Pons (tissue), 1 donor: Measurements from ENCODE around the gene CCBE1.
"Not testable (repeated sequence)": the region's sequence is repeated elsewhere in the genome, so short reads cannot be mapped to it uniquely, and the experiment has no call there.

ENCODE experiments used
- DNase-seq: peaks from one replicate; pipeline ENCODE4 v3.0.0-alpha.2; 2016; ENCODE audit warnings: low spot score

The CCBE1 gene

GRCh38 chr18:59655676-59656075 is 41.5 kb downstream of the CCBE1 start:
- DNase-seq: no peak

GRCh38 chr18:59651071-59651470 is 46.2 kb downstream of the CCBE1 start:
- DNase-seq: no peak

GRCh38 chr18:59650266-59650820 is 46.9 kb downstream of the CCBE1 start:
- no peak for DNase-seq

GRCh38 chr18:59649591-59649990 is 47.6 kb downstream of the CCBE1 start:
- no peak for DNase-seq

GRCh38 chr18:59648469-59648868 is 48.8 kb downstream of the CCBE1 start:
- DNase-seq: not testable (repeated sequence)

GRCh38 chr18:59646963-59647307 is 50.3 kb downstream of the CCBE1 start:
- DNase-seq: no peak

GRCh38 chr18:59646228-59646962 is 50.8 kb downstream of the CCBE1 start:
- no peak for DNase-seq

- no peak for DNase-seq
These were observed 53.5 kb downstream of the CCBE1 start for GRCh38 chr18:59643740-59644139.

GRCh38 chr18:59640721-59641120 is 56.5 kb downstream of the CCBE1 start:
- no peak for DNase-seq

GRCh38 chr18:59639821-59640220 is 57.4 kb downstream of the CCBE1 start:
- no peak for DNase-seq

GRCh38 chr18:59639136-59639535 is 58.1 kb downstream of the CCBE1 start:
- no peak for DNase-seq

GRCh38 chr18:59633961-59634485 is 63.2 kb downstream of the CCBE1 start:
- no peak for DNase-seq

GRCh38 chr18:59633317-59633716 is 63.9 kb downstream of the CCBE1 start:
- DNase-seq: no peak

GRCh38 chr18:59631583-59632181 is 65.5 kb downstream of the CCBE1 start:
- DNase-seq: peak; percentile 14

GRCh38 chr18:59629894-59630293 is 67.3 kb downstream of the CCBE1 start:
- DNase-seq: no peak

- no peak for DNase-seq
These were observed 68.2 kb downstream of the CCBE1 start for GRCh38 chr18:59628995-59629394.

- no peak for DNase-seq
These were observed 69.8 kb downstream of the CCBE1 start for GRCh38 chr18:59627414-59627813.

- DNase-seq: no peak
These were observed 72.9 kb downstream of the CCBE1 start for GRCh38 chr18:59624369-59624765.

GRCh38 chr18:59623456-59624368 is 73.5 kb downstream of the CCBE1 start:
- no peak for DNase-seq

GRCh38 chr18:59621027-59621426 is 76.2 kb downstream of the CCBE1 start:
- DNase-seq: no peak

- DNase-seq: no peak
These were observed 76.8 kb downstream of the CCBE1 start for GRCh38 chr18:59620381-59620780.

GRCh38 chr18:59619816-59620215 is 77.4 kb downstream of the CCBE1 start:
- no peak for DNase-seq
